ENCODE data around the gene RAB10.

GRCh38 chr2:26170795-26171194, 136.9 kb downstream of the RAB10 start:
- TF ChIP-seq CTCF (conservative IDR thresholded peaks at IDR 0.05; ENCODE audit: low read depth, low read length) (no peak), EZH2phosphoT487 (IDR thresholded peaks at IDR 0.05; ENCODE audit: borderline replicate concordance, low read length) (no peak)
